ENCODE results near the gene ARSB. TPM values are rescaled to one million over a fixed set of nuclear protein-coding genes. Genes with fewer than 3 reads are reported as not detected.

The ARSB gene
- polyA plus RNA-seq, 1 of the 3 experiments (the other 2 are of a cell fraction) = 12.5 TPM

DNA sequence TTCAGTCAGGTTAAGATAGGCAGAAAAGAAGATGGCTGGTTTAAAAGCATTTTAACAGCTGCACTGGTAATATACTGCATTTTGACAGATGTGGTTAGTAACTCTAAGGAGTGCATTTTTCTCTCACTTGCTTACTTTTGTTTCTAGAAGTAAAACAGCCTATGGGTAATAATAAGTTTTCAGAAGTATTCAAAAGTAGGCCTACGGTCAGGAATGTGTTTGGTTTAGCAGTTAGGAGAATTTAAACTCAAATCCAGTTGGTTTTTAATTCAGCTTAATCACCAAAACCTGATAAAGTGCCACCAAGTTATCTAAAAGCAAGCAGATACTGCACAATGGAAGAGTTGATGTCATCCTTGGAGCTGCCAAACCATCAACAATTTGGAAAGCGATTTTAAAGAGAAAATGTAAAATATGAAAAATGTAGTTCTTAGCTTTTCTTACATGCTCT is 160.3 kb downstream of the ARSB start:
- Histone ChIP-seq H2AFZ (ENCODE audit: low read depth) (no peak overlapping the region), H4K20me1 (ENCODE audit: insufficient read depth) (no peaks in the 10 kb centered on the region), H3K4me2 (no peak overlapping the region), H3K9me3 (no peaks in the 10 kb centered on the region), H3K4me1 (ENCODE audit: control insufficient read depth in 1 of 2, insufficient read depth in 2 of 2, low read depth in 1 of 2, low read length in 1 of 2) (peaks cover 0 to 2% of the 10 kb centered on the region in 2 experiments; a peak in 2 of 4 replicates), H3K36me3 (replicated peaks in 1 of 2; ENCODE audit: control insufficient read depth in 1 of 2, insufficient read depth in 2 of 2, low read length in 1 of 2) (no peaks in the 10 kb centered on the region), H3K79me2 (ENCODE audit: insufficient read depth) (no peaks in the 10 kb centered on the region), H3K9me2 (no peaks in the 10 kb centered on the region), H3K9ac (no peak overlapping the region), H3K27me3 (ENCODE audit: insufficient read depth) (no peaks in the 10 kb centered on the region), H3F3A (replicated peaks; ENCODE audit: insufficient read depth) (no peaks in the 10 kb centered on the region), H3K4me3 (ENCODE audit: low read depth in 2 of 2, low read length in 1 of 2) (no peak overlapping the region), H3K27ac (ENCODE audit: low read depth in 2 of 2, low read length in 1 of 2) (peak overlapping the region in 1 of 2 experiments; percentile 34; a peak in 2 of 4 replicates)
- no peak for TF ChIP-seq MXI1 (IDR thresholded peaks at IDR 0.05; ENCODE audit: low read depth, low read length)
- no peak for TF ChIP-seq ELF1 (IDR thresholded peaks at IDR 0.05)
- TF ChIP-seq RAD21 (IDR thresholded peaks at IDR 0.05; ENCODE audit: low read length) = no peak
- TF ChIP-seq NRF1 (IDR thresholded peaks at IDR 0.05; ENCODE audit: low read depth, low read length) = no peak
- no peak for TF ChIP-seq GATA2 (CRISPR knock-in tag; IDR thresholded peaks at IDR 0.05)
- TF ChIP-seq IRF3 (IDR thresholded peaks at IDR 0.05; ENCODE audit: low read depth, low read length) = no peak
- no peak for TF ChIP-seq YY1 (IDR thresholded peaks at IDR 0.05; ENCODE audit: low read depth)
- TF ChIP-seq FOXM1 (IDR thresholded peaks at IDR 0.05; ENCODE audit: low read depth) = no peak
- TF ChIP-seq SMC3 (IDR thresholded peaks at IDR 0.05; ENCODE audit: low read depth, low read length) = no peak
- no peak for TF ChIP-seq FOXJ3 (CRISPR knock-in tag; IDR thresholded peaks at IDR 0.05)
- TF ChIP-seq PBX3 (IDR thresholded peaks at IDR 0.05) = no peak
- no peak for TF ChIP-seq TCF12 (IDR thresholded peaks at IDR 0.05)
- no peak for TF ChIP-seq POLR2AphosphoS5 (IDR thresholded peaks at IDR 0.05; ENCODE audit: low read depth, low read length)
- TF ChIP-seq SIN3A (IDR thresholded peaks at IDR 0.05; ENCODE audit: borderline replicate concordance, low read depth, low read length) = no peak
- TF ChIP-seq MEF2A (IDR thresholded peaks at IDR 0.05; ENCODE audit: borderline replicate concordance, low read depth) = no peak
- no peak for TF ChIP-seq RCOR1 (IDR thresholded peaks at IDR 0.05; ENCODE audit: low read length)
- TF ChIP-seq EZH2phosphoT487 (IDR thresholded peaks at IDR 0.05; ENCODE audit: borderline replicate concordance, low read depth) = no peak
- CTCF ChIA-PET = interaction anchor here (1.8 kb wide), 1 partner anchor 16 kb away, joined by 6 read pairs; no protein-coding TSS in a partner anchor
- DNase-seq = no peak
- POLR2A ChIA-PET = interaction anchor here (0.6 kb wide), 1 partner anchor 1779 kb away, joined by 3 read pairs; no protein-coding TSS in a partner anchor
- 84% methylated on average over 2 of the region's 2 CpGs for WGBS (ENCODE audit: low lambda C conversion rate)

DNA sequence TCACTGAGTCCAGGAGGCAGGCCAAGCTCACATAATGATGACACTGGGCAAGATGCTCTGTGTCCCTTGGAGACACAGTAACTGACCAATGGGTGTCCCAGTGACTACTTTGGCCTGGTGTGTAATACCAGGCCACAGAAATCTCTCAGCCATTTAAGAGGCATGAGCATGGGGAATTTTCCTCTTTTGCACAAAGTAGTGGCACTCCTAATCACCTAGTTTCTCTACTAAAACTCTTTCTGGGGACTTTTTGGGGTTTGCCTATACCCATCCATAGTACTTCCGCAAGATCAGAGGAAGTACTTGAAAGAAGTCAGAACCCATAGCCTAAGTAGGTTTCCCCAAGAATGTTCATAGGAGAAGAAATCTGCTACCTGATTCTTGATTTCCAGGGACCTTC is 161.9 kb downstream of the ARSB start:
- Histone ChIP-seq H2AFZ (ENCODE audit: low read depth) (no peak overlapping the region), H3K9me2 (no peaks in the 10 kb centered on the region), H4K20me1 (ENCODE audit: insufficient read depth) (no peaks in the 10 kb centered on the region), H3K36me3 (replicated peaks in 1 of 2; ENCODE audit: control insufficient read depth in 1 of 2, insufficient read depth in 2 of 2, low read length in 1 of 2) (no peaks in the 10 kb centered on the region), H3K9ac (no peak overlapping the region), H3K27me3 (ENCODE audit: insufficient read depth) (no peaks in the 10 kb centered on the region), H3K4me2 (no peak overlapping the region), H3K27ac (ENCODE audit: low read depth in 2 of 2, low read length in 1 of 2) (no peak overlapping the region), H3K4me3 (ENCODE audit: low read depth in 2 of 2, low read length in 1 of 2) (no peak overlapping the region), H3K79me2 (ENCODE audit: insufficient read depth) (no peaks in the 10 kb centered on the region), H3F3A (replicated peaks; ENCODE audit: insufficient read depth) (no peaks in the 10 kb centered on the region), H3K4me1 (ENCODE audit: control insufficient read depth in 1 of 2, insufficient read depth in 2 of 2, low read depth in 1 of 2, low read length in 1 of 2) (peaks cover 0 to 4% of the 10 kb centered on the region in 2 experiments; a peak in 2 of 4 replicates), H3K9me3 (no peaks in the 10 kb centered on the region)
- WGBS (ENCODE audit: low lambda C conversion rate) = 92% methylated on average over 1 of the region's 1 CpG
- CTCF ChIA-PET = no interaction called here
- TF ChIP-seq POLR2AphosphoS5 (IDR thresholded peaks at IDR 0.05; ENCODE audit: low read depth, low read length) = no peak
- no peak for TF ChIP-seq SMC3 (IDR thresholded peaks at IDR 0.05; ENCODE audit: low read depth, low read length)
- POLR2A ChIA-PET = no interaction called here
- DNase-seq = no peak

All from SK-N-SH (cell line).